ENCODE data around the gene WDR90.

Gene WDR90

DNA sequence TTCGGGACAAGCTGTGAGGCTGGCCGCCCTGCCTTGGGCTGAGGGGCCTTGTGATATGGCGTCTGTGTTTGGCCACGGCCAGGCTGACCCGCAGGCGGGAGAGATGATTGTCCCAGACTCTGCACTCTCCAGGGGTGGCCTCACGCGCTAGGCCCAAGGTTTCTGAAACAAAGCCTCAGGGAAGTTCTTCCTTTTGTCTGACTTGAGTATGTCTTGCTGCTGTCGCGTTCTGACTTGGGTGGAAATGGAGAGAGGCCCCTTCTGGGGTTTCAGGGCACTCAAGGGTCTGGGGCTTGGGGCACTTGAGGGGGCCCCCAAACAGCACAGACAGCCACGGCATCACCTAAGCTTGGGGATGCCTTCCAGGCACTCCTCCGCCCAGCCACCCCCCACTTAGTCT, 61.9 kb downstream of the WDR90 start:
- DNase-seq, result no peak

DNA sequence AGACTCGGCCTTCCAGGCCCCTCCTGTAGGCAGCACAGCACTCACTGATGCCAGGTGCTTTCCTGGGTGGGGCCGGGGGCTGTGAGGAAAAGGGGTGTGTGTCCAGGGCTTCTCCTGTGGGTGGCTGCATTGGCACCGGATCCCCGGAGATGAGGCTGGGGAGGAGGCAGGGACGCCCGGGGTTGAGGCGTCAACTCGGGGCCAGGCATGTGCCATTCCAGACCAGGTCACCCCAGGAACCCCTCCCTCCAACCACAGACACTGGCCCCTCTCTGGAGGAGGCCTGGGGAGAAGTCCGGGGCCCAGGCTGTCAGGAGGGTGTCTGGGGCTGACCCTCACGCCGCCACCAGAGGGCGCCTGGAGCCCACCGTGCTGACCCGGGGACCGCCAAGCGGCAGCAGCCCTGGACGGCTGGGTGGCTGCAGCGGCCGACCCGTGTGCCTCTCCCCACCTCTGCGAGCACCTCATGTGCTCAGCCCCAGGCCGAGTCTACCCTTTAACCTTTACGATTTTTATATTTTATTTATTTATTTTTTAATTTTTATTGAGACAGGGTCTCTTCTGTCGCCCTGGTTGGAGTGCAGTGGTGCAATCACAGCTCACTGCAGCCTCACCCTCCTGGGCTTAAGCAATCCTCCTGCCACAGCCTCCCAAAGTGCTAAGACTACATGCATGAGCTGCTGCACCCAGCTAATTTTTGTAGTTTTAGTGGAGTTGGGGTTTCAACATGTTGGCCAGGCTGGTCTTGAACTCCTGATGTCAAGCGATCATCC, 62.6 kb downstream of the WDR90 start:
- peak; percentile 91 for DNase-seq

DNA sequence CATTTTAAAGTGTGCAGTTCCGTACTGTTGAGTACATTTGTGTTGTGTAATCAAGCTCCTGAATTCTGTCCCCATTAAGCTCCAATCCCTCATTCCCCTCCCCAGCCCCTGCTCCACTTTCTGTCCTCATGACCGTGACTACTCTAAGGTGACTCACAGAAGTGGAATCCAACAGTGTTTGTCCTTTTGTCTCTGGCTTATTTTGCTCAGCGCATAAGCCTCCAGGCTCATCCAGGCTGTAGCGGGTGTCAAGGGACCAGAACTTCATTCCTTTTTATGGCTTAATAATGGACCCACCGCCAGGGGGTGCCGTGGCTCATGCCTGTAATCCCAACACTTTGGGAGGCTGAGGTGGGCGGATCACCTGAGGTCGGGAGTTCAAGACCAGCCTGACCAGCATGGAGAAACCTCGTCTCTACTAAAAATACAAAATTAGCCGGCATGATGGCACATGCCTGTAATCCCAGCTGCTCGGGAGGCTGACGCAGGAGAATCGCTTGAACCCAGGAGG, 63.6 kb downstream of the WDR90 start:
- DNase-seq, result peak; percentile 85

DNA sequence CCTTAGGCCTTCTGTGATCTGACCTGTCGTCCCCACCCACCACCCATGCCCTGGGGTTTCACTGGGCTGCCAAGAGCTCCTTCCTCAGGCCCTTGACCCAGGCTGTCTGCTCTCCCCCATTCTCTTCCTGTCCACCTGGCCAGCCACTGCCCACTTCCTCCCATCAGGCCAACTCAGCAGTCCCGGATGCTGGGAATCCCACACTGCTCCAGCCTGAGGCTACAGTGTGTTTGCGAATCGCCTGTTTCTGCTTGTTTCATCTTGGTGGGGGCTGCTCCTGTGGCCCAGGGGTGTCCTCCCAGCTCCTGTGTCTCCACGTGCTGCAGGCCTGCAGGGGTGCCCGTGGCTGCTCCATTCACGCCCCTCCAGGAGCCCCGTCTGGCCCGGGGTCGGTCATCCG, 64.9 kb downstream of the WDR90 start:
- no peak for DNase-seq

DNA sequence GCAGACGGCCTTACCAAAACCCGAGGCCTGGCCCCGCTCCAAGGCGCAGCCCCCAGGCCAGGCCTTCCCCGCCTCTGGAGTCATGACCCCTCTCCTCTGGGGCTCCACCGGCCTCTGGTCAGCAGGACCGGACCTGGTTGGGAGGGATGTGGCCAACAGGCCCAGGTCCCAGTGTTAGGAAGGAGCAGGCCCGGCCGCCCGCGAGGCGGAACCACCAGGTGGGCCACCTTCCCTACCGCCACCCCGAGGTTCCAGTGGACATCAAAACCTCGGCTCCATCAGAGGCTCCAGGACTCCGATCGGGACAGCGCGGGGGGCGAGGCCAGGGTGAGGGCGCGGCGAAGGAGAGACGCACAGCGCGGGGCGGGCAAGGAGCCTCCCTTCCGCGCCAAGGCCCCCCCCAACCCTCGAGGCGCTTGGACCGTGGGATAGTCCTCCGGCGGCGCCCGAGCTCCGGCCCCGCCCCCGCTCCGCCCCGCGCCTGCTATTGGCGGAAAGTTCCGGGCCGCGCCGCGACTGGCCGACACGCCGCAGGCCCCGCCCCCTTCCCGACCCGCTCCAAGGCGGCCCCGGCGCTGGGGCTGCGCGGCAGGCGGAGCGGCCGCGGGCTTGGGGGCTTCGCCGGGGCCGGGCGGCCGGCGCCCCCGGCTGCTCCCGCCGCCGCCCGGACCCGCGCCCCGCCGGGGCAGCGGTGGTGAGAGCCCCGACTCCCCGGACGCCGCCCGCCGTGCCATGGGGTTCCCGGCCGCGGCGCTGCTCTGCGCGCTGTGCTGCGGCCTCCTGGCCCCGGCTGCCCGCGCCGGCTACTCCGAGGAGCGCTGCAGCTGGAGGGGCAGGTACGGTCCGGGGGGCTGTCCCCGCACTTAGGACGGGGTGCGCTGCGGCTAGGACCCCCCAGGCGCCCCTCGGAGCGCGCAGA, 65.7 kb downstream of the WDR90 start, which contains the start of gene METRN:
TSS of gene METRN (plus strand) at position 561 of the 919 bp plus-strand sequence. CDS start at position 733, 172 bp downstream.
- DNase-seq, result peak; percentile 96

DNA sequence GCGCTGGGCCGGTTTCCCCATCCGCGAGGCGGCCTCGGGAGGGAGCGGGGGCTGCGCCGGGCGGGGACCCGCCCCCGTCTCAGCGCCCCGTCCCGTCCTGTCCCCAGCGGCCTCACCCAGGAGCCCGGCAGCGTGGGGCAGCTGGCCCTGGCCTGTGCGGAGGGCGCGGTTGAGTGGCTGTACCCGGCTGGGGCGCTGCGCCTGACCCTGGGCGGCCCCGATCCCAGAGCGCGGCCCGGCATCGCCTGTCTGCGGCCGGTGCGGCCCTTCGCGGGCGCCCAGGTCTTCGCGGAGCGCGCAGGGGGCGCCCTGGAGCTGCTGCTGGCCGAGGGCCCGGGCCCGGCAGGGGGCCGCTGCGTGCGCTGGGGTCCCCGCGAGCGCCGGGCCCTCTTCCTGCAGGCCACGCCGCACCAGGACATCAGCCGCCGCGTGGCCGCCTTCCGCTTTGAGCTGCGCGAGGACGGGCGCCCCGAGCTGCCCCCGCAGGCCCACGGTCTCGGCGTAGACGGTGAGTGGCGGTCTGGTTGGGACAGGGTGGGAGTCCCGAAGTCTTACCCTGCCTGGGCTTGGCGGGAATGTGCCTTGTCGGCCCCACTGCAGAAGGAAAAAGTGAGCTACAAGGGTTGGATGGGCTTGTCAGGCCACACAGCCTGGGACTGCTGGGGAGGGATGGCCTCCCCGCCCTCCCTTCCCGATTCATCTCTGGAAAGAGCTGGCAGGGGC, 66.5 kb downstream of the WDR90 start:
- DNase-seq, result no peak

DNA sequence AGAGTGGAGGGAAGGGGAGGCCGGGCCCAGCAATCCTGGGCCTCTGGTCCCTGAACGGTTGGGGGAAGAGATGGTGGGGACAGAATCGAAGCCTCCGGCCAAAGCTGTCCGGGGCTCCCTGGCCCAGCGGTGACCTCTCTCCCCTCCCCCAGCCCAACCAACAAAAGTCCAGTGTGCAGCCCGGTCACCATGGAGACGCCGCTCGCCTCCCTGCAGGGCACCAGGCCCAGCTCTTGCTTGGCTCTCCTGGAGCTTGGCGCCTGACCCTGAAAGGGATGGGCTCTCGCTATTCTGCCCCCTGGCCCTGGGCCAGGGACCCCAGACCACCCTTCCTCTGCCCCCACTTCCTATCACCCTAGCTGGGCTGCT, 67.0 kb downstream of the WDR90 start:
- no peak for DNase-seq

DNA sequence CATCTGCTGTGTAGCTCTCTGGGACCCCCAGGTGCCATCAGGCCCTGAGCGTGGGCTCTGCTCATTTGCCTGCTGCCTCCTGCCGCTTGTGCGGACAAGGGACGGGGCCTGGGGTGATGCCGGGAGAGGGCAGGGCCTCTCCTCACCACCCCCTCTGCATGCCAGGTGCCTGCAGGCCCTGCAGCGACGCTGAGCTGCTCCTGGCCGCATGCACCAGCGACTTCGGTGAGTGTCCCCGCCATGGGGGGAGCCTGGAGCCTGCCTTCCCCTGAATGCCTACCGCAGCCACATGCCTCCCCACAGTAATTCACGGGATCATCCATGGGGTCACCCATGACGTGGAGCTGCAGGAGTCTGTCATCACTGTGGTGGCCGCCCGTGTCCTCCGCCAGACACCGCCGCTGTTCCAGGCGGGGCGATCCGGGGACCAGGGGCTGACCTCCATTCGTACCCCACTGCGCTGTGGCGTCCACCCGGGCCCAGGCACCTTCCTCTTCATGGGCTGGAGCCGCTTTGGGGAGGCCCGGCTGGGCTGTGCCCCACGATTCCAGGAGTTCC, 67.7 kb downstream of the WDR90 start:
- DNase-seq, result no peak

Data from stimulated activated CD8-positive, alpha-beta memory T cell treated with anti-CD3 and anti-CD28 coated beads, Interleukin-4, amount 100 ng/mL, for 48 hours (primary cell).